ENCODE data around the gene DAB1.

The DAB1 gene

GRCh38 chr1:57138432-57139078 lies 285.3 kb downstream of the DAB1 start:
- Histone ChIP-seq H3K9me3 (ENCODE audit: control insufficient read depth, low read length) (no peaks in the 10 kb centered on the region), H3K4me2 (ENCODE audit: low read length) (no peak overlapping the region), H3K4me1 (no peaks in the 10 kb centered on the region), H3K27me3 (ENCODE audit: control insufficient read depth, insufficient read depth, low read length) (no peaks in the 10 kb centered on the region), H3K9ac (no peak overlapping the region), H2AFZ (no peak overlapping the region), H3K79me2 (no peaks in the 10 kb centered on the region), H3K27ac (no peak overlapping the region), H3K36me3 (ENCODE audit: control insufficient read depth, insufficient read depth, low read length) (no peaks in the 10 kb centered on the region), H3K4me3 (ENCODE audit: low read depth, low read length) (no peak overlapping the region)
- no peak for TF ChIP-seq CTCF (IDR thresholded peaks at IDR 0.05)

GRCh38 chr1:57137980-57138379 lies 285.9 kb downstream of the DAB1 start:
- Histone ChIP-seq H3K9me3 (ENCODE audit: control insufficient read depth, low read length) (no peaks in the 10 kb centered on the region), H3K4me2 (ENCODE audit: low read length) (no peak overlapping the region), H3K9ac (no peak overlapping the region), H2AFZ (no peak overlapping the region), H3K4me1 (no peaks in the 10 kb centered on the region), H3K4me3 (ENCODE audit: low read depth, low read length) (no peak overlapping the region), H3K36me3 (ENCODE audit: control insufficient read depth, insufficient read depth, low read length) (no peaks in the 10 kb centered on the region), H3K27ac (no peak overlapping the region), H3K79me2 (no peaks in the 10 kb centered on the region), H3K27me3 (ENCODE audit: control insufficient read depth, insufficient read depth, low read length) (no peaks in the 10 kb centered on the region)
- TF ChIP-seq CTCF (IDR thresholded peaks at IDR 0.05), result no peak

GRCh38 chr1:57134803-57135202 lies 289.1 kb downstream of the DAB1 start:
- Histone ChIP-seq H3K4me3 (ENCODE audit: low read depth, low read length) (no peak overlapping the region), H3K79me2 (no peaks in the 10 kb centered on the region), H2AFZ (no peak overlapping the region), H3K36me3 (ENCODE audit: control insufficient read depth, insufficient read depth, low read length) (no peaks in the 10 kb centered on the region), H3K9ac (no peak overlapping the region), H3K4me2 (ENCODE audit: low read length) (no peak overlapping the region), H3K4me1 (no peaks in the 10 kb centered on the region), H3K27ac (no peak overlapping the region), H3K27me3 (ENCODE audit: control insufficient read depth, insufficient read depth, low read length) (no peaks in the 10 kb centered on the region), H3K9me3 (ENCODE audit: control insufficient read depth, low read length) (no peaks in the 10 kb centered on the region)
- TF ChIP-seq CTCF (IDR thresholded peaks at IDR 0.05), result no peak

- Histone ChIP-seq H3K27ac (no peak overlapping the region), H3K4me2 (ENCODE audit: low read length) (no peak overlapping the region), H3K4me3 (ENCODE audit: low read depth, low read length) (no peak overlapping the region), H3K4me1 (no peaks in the 10 kb centered on the region), H2AFZ (no peak overlapping the region), H3K27me3 (ENCODE audit: control insufficient read depth, insufficient read depth, low read length) (no peaks in the 10 kb centered on the region), H3K36me3 (ENCODE audit: control insufficient read depth, insufficient read depth, low read length) (no peaks in the 10 kb centered on the region), H3K79me2 (no peaks in the 10 kb centered on the region), H3K9me3 (ENCODE audit: control insufficient read depth, low read length) (no peaks in the 10 kb centered on the region), H3K9ac (no peak overlapping the region)
- no peak for TF ChIP-seq CTCF (IDR thresholded peaks at IDR 0.05)
Observed at GRCh38 chr1:57133686-57134085, 290.2 kb downstream of the DAB1 start.

- no peak overlapping the region for H2AFZ ChIP-seq
- TF ChIP-seq CTCF (IDR thresholded peaks at IDR 0.05), result no peak
- H3K4me2 ChIP-seq (ENCODE audit: low read length), result no peak overlapping the region
- no peaks in the 10 kb centered on the region for H3K79me2 ChIP-seq
- H3K4me3 ChIP-seq (ENCODE audit: low read depth, low read length), result no peak overlapping the region
- no peak overlapping the region for H3K9ac ChIP-seq
- H3K9me3 ChIP-seq (ENCODE audit: control insufficient read depth, low read length), result no peaks in the 10 kb centered on the region
- H3K4me1 ChIP-seq, result no peaks in the 10 kb centered on the region
- H3K27ac ChIP-seq, result no peak overlapping the region
- H3K27me3 ChIP-seq (ENCODE audit: control insufficient read depth, insufficient read depth, low read length), result no peaks in the 10 kb centered on the region
- no peaks in the 10 kb centered on the region for H3K36me3 ChIP-seq (ENCODE audit: control insufficient read depth, insufficient read depth, low read length)
Observed at GRCh38 chr1:57132993-57133622, 290.8 kb downstream of the DAB1 start.
